Fibroblast of lung (primary cell): Measurements from ENCODE around the gene LGALS3.

Experiments
- CTCF ChIP-seq, 2 donors: IDR thresholded peaks in 1 of 2; conservative IDR thresholded peaks in 1 of 2; 1 replicate in 1 of 2; 2 replicates in 1 of 2; pipeline ENCODE4 v1.5.1; 2011 to 2012; ENCODE audit warnings: low read length in 2 of 2, control low read depth in 1 of 2, inconsistent platforms in 1 of 2, low read depth in 1 of 2, mild to moderate bottlenecking in 1 of 2
- EZH2 ChIP-seq: IDR thresholded peaks from 2 replicates; pipeline ENCODE4 v1.5.1; 2012; ENCODE audit warnings: low read length, control low read depth, mild to moderate bottlenecking; ENCODE audit errors: missing control alignments

- no peak for TF ChIP-seq CTCF (conservative IDR thresholded peaks at IDR 0.05 in 1 of 2, IDR thresholded peaks at IDR 0.05 in 1 of 2; ENCODE audit: low read depth in 1 of 2, low read length in 2 of 2)
- TF ChIP-seq EZH2: no peak
These were observed 6.0 kb upstream of the LGALS3 start for GRCh38 chr14:55123101-55123500.
